H1 (cell line): ENCODE measurements around the gene CEP68. TPM values are rescaled to one million over a fixed set of nuclear protein-coding genes. Genes with fewer than 3 reads are reported as not detected.

Source experiments
- CTCF ChIA-PET: fragments of 300-600 bp; sonication (Branson Sonifier 250); formaldehyde crosslinking; loops from one replicate; lab custom pipeline; 2021; ENCODE audit not compliant: partially characterized antibody; lab: Charles Lee
- POLR2A ChIA-PET: fragments of 300-600 bp; sonication (Branson Sonifier 250); formaldehyde crosslinking; loops from one replicate; lab custom pipeline; 2021; ENCODE audit warnings: inconsistent platforms; ENCODE audit not compliant: partially characterized antibody; lab: Charles Lee
- DNase-seq, 2 experiments: peaks; one replicate each; pipeline versions ENCODE4 v3.0.0 to v3.0.0-alpha.2; 2010 to 2022; ENCODE audit warnings: low spot score in 2 of 2, low read depth in 1 of 2, mixed read lengths in 1 of 2
- FAIRE-seq: peaks from 2 replicates; lab custom pipeline; 2011; peaks lifted over from hg19 to GRCh38; lab: Jason Lieb, UNC
- H2AFZ ChIP-seq: 2 replicates; pipeline ENCODE4 v1.8.1; 2012; ENCODE audit warnings: low read length, inconsistent platforms
- H2AK5ac ChIP-seq: 2 replicates; pipeline ENCODE4 v1.6.1; 2013; ENCODE audit warnings: low read depth, low read length
- H2BK120ac ChIP-seq: replicated peaks from 2 replicates; pipeline ENCODE3; 2013; ENCODE audit warnings: low read depth, low read length, inconsistent platforms
- H2BK12ac ChIP-seq: 2 replicates; pipeline ENCODE4 v1.6.1; 2013; ENCODE audit warnings: low read depth, low read length
- H2BK15ac ChIP-seq: 2 replicates; pipeline ENCODE4 v1.6.1; 2013; ENCODE audit warnings: low read length
- H2BK20ac ChIP-seq: 2 replicates; pipeline ENCODE4 v1.6.1; 2013; ENCODE audit warnings: low read length
- H2BK5ac ChIP-seq: 2 replicates; pipeline ENCODE4 v1.6.1; 2013; ENCODE audit warnings: low read depth, low read length
- H3K14ac ChIP-seq: 2 replicates; pipeline ENCODE4 v1.6.1; 2013; ENCODE audit warnings: inconsistent platforms; ENCODE audit not compliant: insufficient read length
- H3K18ac ChIP-seq: 2 replicates; pipeline ENCODE4 v1.6.1; 2013; ENCODE audit warnings: low read length; ENCODE audit errors: extremely low read depth
- H3K23ac ChIP-seq: 2 replicates; pipeline ENCODE4 v1.6.1; 2013; ENCODE audit warnings: inconsistent platforms; ENCODE audit not compliant: insufficient read length
- H3K23me2 ChIP-seq: 2 replicates; pipeline ENCODE4 v1.6.1; 2013; ENCODE audit warnings: low read depth, low read length
- H3K27ac ChIP-seq: 2 replicates; pipeline ENCODE4 v1.6.1; 2011; ENCODE audit warnings: low read depth, low read length, inconsistent platforms
- H3K27me3 ChIP-seq, 4 experiments: replicated peaks in 1 of 4; 1 replicate in 1 of 4; 2 replicates in 3 of 4; pipeline versions ENCODE4 v1.6.1 to v1.8.1; 2011 to 2013; ENCODE audit warnings: low read length in 3 of 4, mild to moderate bottlenecking in 3 of 4, inconsistent platforms in 2 of 4, mixed read lengths in 2 of 4, moderate library complexity in 1 of 4; ENCODE audit not compliant: control insufficient read depth in 3 of 4, insufficient read depth in 3 of 4; ENCODE audit errors: extremely low read depth in 1 of 4
- H3K36me3 ChIP-seq, 4 experiments: 2 replicates each; pipeline versions ENCODE4 v1.6.1 to v1.8.1; 2011 to 2013; ENCODE audit warnings: mild to moderate bottlenecking in 4 of 4, low read length in 3 of 4, moderate library complexity in 2 of 4, control low read depth in 1 of 4, inconsistent platforms in 1 of 4; ENCODE audit not compliant: insufficient read depth in 4 of 4, control insufficient read depth in 2 of 4
- H3K4ac ChIP-seq: replicated peaks from 2 replicates; pipeline ENCODE3; 2013; ENCODE audit warnings: low read length, low read depth, mixed read lengths, inconsistent platforms; ENCODE audit not compliant: insufficient read length
- H3K4me1 ChIP-seq, 4 experiments: replicated peaks in 1 of 4; 1 replicate in 1 of 4; 2 replicates in 3 of 4; pipeline versions ENCODE4 v1.6.1 to v1.8.1; 2011 to 2013; ENCODE audit warnings: low read length in 3 of 4, inconsistent platforms in 2 of 4, mixed read lengths in 1 of 4; ENCODE audit not compliant: insufficient read depth in 4 of 4, control insufficient read depth in 3 of 4
- H3K4me2 ChIP-seq, 2 experiments: 2 replicates each; pipeline versions ENCODE4 v1.6.1 to v1.8.1; 2011 to 2013; ENCODE audit warnings: low read depth in 2 of 2, low read length in 2 of 2, control low read depth in 1 of 2, inconsistent platforms in 1 of 2, mild to moderate bottlenecking in 1 of 2; ENCODE audit not compliant: insufficient read depth in 1 of 2
- H3K4me3 ChIP-seq, 4 experiments: fragments of 200-600, 300-600 bp in 1 of 4; sonication (generic), shearing (Covaris generic), sonication (Bioruptor Twin) in 1 of 4; 2 replicates each; pipeline versions ENCODE4 v1.5.1 to v1.8.1; 2011 to 2016; ENCODE audit warnings: low read length in 4 of 4, low read depth in 3 of 4, control low read depth in 2 of 4, inconsistent platforms in 2 of 4, mild to moderate bottlenecking in 2 of 4, mixed read lengths in 1 of 4, moderate library complexity in 1 of 4; ENCODE audit not compliant: insufficient read depth in 2 of 4; ENCODE audit errors: extremely low read depth in 1 of 4
- H3K56ac ChIP-seq: replicated peaks from 2 replicates; pipeline ENCODE3; 2013; ENCODE audit warnings: low read depth, mild to moderate bottlenecking, mixed read lengths, low read length, inconsistent platforms; ENCODE audit not compliant: insufficient read length
- H3K79me1 ChIP-seq: 2 replicates; pipeline ENCODE4 v1.6.1; 2013; ENCODE audit warnings: low read depth, low read length, control low read depth
- H3K79me2 ChIP-seq, 2 experiments: 2 replicates each; pipeline versions ENCODE4 v1.6.1 to v1.8.1; 2012 to 2013; ENCODE audit warnings: low read length in 2 of 2, mild to moderate bottlenecking in 2 of 2, inconsistent platforms in 1 of 2; ENCODE audit not compliant: insufficient read depth in 2 of 2, control insufficient read depth in 1 of 2
- H3K9ac ChIP-seq, 4 experiments: replicated peaks in 1 of 4; 1 replicate in 1 of 4; 2 replicates in 3 of 4; pipeline versions ENCODE4 v1.6.1 to v1.8.1; 2011 to 2013; ENCODE audit warnings: low read depth in 3 of 4, low read length in 3 of 4, control low read depth in 2 of 4, mild to moderate bottlenecking in 2 of 4, moderate library complexity in 2 of 4, inconsistent platforms in 1 of 4; ENCODE audit errors: extremely low read depth in 1 of 4
- H3K9me3 ChIP-seq, 2 experiments: 2 replicates each; pipeline versions ENCODE4 v1.6.1 to v1.8.1; 2012 to 2013; ENCODE audit warnings: mild to moderate bottlenecking in 2 of 2, moderate library complexity in 2 of 2, control low read depth in 1 of 2, inconsistent platforms in 1 of 2, low read depth in 1 of 2, low read length in 1 of 2, mixed read lengths in 1 of 2; ENCODE audit not compliant: insufficient read depth in 2 of 2
- H4K20me1 ChIP-seq, 2 experiments: replicated peaks in 1 of 2; 2 replicates each; pipeline versions ENCODE3 to v1.8.1; 2011 to 2013; ENCODE audit warnings: inconsistent platforms in 2 of 2, low read length in 2 of 2, mild to moderate bottlenecking in 1 of 2; ENCODE audit not compliant: insufficient read depth in 2 of 2, control insufficient read depth in 1 of 2
- H4K5ac ChIP-seq: 2 replicates; pipeline ENCODE4 v1.6.1; 2013; ENCODE audit warnings: low read length, low read depth, mixed read lengths, inconsistent platforms; ENCODE audit not compliant: insufficient read length
- H4K8ac ChIP-seq: 2 replicates; pipeline ENCODE4 v1.8.0; 2013; ENCODE audit warnings: mild to moderate bottlenecking, moderate library complexity, low read length, inconsistent platforms; ENCODE audit not compliant: insufficient read depth; ENCODE audit errors: extremely low read depth
- H4K91ac ChIP-seq: replicated peaks from 2 replicates; pipeline ENCODE3; 2013; ENCODE audit warnings: low read length, mixed read lengths, inconsistent platforms; ENCODE audit not compliant: insufficient read length
- BACH1 ChIP-seq: IDR thresholded peaks from 2 replicates; pipeline ENCODE4 v1.6.1; 2012; ENCODE audit warnings: low read length, improper control_type of control experiment
- BCL11A ChIP-seq, 2 experiments: IDR thresholded peaks; one replicate each; pipeline ENCODE4 v1.6.1; 2011; ENCODE audit warnings: low read depth in 2 of 2, low read length in 2 of 2, mild to moderate bottlenecking in 2 of 2
- CTBP2 ChIP-seq: IDR thresholded peaks from 2 replicates; pipeline ENCODE4 v1.7.0; 2011; ENCODE audit warnings: borderline replicate concordance, mild to moderate bottlenecking, moderate library complexity, mixed read lengths, low read length; ENCODE audit not compliant: insufficient read depth, insufficient read length
- JUN ChIP-seq: IDR thresholded peaks from 2 replicates; pipeline ENCODE4 v1.6.1; 2011; ENCODE audit warnings: low read depth, mild to moderate bottlenecking, improper control_type of control experiment, low read length
- TCF12 ChIP-seq: IDR thresholded peaks from 2 replicates; pipeline ENCODE4 v1.6.1; 2011; ENCODE audit warnings: low read depth, mild to moderate bottlenecking, low read length
- WGBS, 2 experiments: shearing (Covaris generic) in 1 of 2; methylation state at CpG; one replicate each; pipeline versions ENCODE4 v1.1.6 to v1.1.7; 2013 to 2015; ENCODE audit warnings: low lambda C conversion rate in 2 of 2, mixed read lengths in 2 of 2, inconsistent platforms in 1 of 2, low coverage in 1 of 2, missing lambda C conversion rate in 1 of 2; ENCODE audit not compliant: insufficient replicate concordance in 2 of 2, insufficient coverage in 1 of 2, insufficient read length in 1 of 2; ENCODE audit errors: extremely low coverage in 1 of 2, missing lambda C conversion rate in 1 of 2; 5-methylcytosine and 5-hydroxymethylcytosine counted together
- polyA plus RNA-seq, 7 experiments: library from polyadenylated mRNA; depleted of rRNA in 3 of 7; stranded (reverse) in 5 of 7; unstranded in 2 of 7; fragments of >200 nt in 5 of 7; fragments of 200-250 nt in 2 of 7; gene quantifications; 1 replicate in 5 of 7; 2 replicates in 1 of 7; 4 replicates in 1 of 7; pipeline versions ENCODE4 v1.2.1 to v1.2.3, GENCODE V29; 2011 to 2013; ENCODE audit warnings: missing spikeins in 2 of 7, mixed read lengths in 2 of 7
- total RNA-seq: library from RNA; stranded (reverse); fragmentation: NEBNext Ultra II Directional; extraction: Animal tissue kit (Norgen Biotek cat#: 25700); gene quantifications from 2 replicates; pipeline ENCODE4 v1.2.1, GENCODE V29; 2021

The CEP68 gene
- total and polyA plus RNA-seq, 2 of the 8 experiments (the other 6 are each of a cell fraction or from before 2014, with no cell fraction given) = 23.2 to 24.7 TPM

GRCh38 chr2:65022189-65022588 lies 34.0 kb upstream of the CEP68 start:
- Histone ChIP-seq H2BK20ac (no peak overlapping the region), H3K9ac (no peak overlapping the region), H3K4me3 (no peak overlapping the region), H3K4ac (no peak overlapping the region), H3K23me2 (no peaks in the 10 kb centered on the region), H3K23ac (no peak overlapping the region), H2BK5ac (no peak overlapping the region), H3K36me3 (no peaks in the 10 kb centered on the region), H3K4me2 (no peak overlapping the region), H4K5ac (no peak overlapping the region), H3K14ac (no peak overlapping the region), H3K27ac (no peak overlapping the region), H2AFZ (no peak overlapping the region), H3K56ac (no peak overlapping the region), H3K9me3 (no peaks in the 10 kb centered on the region), H2BK15ac (no peak overlapping the region), H4K8ac (no peak overlapping the region), H3K79me2 (no peaks in the 10 kb centered on the region), H3K4me1 (peaks cover 0 to 3% (median 0%) of the 10 kb centered on the region in 4 experiments; a peak in 1 of 7 replicates), H3K27me3 (no peaks in the 10 kb centered on the region), H2AK5ac (no peak overlapping the region), H3K79me1 (peaks cover 2% of the 10 kb centered on the region; the same call in 1 of the 2 replicates), H3K18ac (no peak overlapping the region), H2BK12ac (no peak overlapping the region), H2BK120ac (no peak overlapping the region), H4K20me1 (peaks cover 0 to 5% of the 10 kb centered on the region in 2 experiments), H4K91ac (no peak overlapping the region)
- 85% methylated on average over 6 of the region's 6 CpGs; no CpG with 5 or more reads in 1 of the 2 experiments for WGBS, 2 experiments
- CTCF ChIA-PET = interaction anchor here (0.7 to 1.9 kb wide), 4 partner anchors 20 to 101 kb away, joined by 3 to 8 read pairs (median 5); no protein-coding TSS in a partner anchor
- DNase-seq (no peak), FAIRE-seq (no peak)
- no peak for TF ChIP-seq CTBP2
- no peak for TF ChIP-seq BACH1
- TF ChIP-seq BCL11A (IDR thresholded peaks at IDR 0.05; ENCODE audit: low read depth in 2 of 2, low read length in 2 of 2) = no peak
- TF ChIP-seq TCF12 = no peak
- no peak for TF ChIP-seq JUN
- POLR2A ChIA-PET = no interaction called here
